Measurements from ENCODE around the gene PRMT7. TPM values are rescaled to one million over a fixed set of nuclear protein-coding genes. Genes with fewer than 3 reads are reported as not detected.

Gene PRMT7
- polyA plus RNA-seq, 1 donor, result 48.7 TPM

GRCh38 chr16:68404736-68405345, 94.0 kb downstream of the PRMT7 start:
- no peak for DNase-seq
- Histone ChIP-seq H3K27ac (ENCODE audit: low read length) (no peak overlapping the region), H3K4me3 (ENCODE audit: low read length) (no peak overlapping the region), H3K36me3 (ENCODE audit: control insufficient read depth, insufficient read depth, low read length) (no peaks in the 10 kb centered on the region), H3K27me3 (ENCODE audit: control insufficient read depth, insufficient read depth, low read length) (peaks cover 3% of the 10 kb centered on the region), H3K9me3 (ENCODE audit: control insufficient read depth, low read depth, low read length) (no peaks in the 10 kb centered on the region), H3K4me1 (ENCODE audit: control insufficient read depth, insufficient read depth, low read length) (no peaks in the 10 kb centered on the region)
- no CpG with 5 or more reads among the region's 8 CpGs for whole genome bisulfite sequencing (ENCODE audit: insufficient coverage, low lambda C conversion rate)

- H3K27ac ChIP-seq (ENCODE audit: low read length), result no peak overlapping the region
- no peak for DNase-seq
- no CpG with 5 or more reads among the region's 17 CpGs for WGBS (ENCODE audit: insufficient coverage, low lambda C conversion rate)
Observed at GRCh38 chr16:68406458-68407152, 95.8 kb downstream of the PRMT7 start.

More at GRCh38 chr16:68406458-68407152, 95.8 kb downstream of the PRMT7 start:
- peaks cover 3% of the 10 kb centered on the region for H3K27me3 ChIP-seq (ENCODE audit: control insufficient read depth, insufficient read depth, low read length)
- no peaks in the 10 kb centered on the region for H3K36me3 ChIP-seq (ENCODE audit: control insufficient read depth, insufficient read depth, low read length)
- H3K4me3 ChIP-seq (ENCODE audit: low read length), result no peak overlapping the region
- no peaks in the 10 kb centered on the region for H3K4me1 ChIP-seq (ENCODE audit: control insufficient read depth, insufficient read depth, low read length)
- no peaks in the 10 kb centered on the region for H3K9me3 ChIP-seq (ENCODE audit: control insufficient read depth, low read depth, low read length)

Other genes with a start within 250 kb of the PRMT7 start
- gene NFATC3, start 225.6 kb upstream of the PRMT7 start, polyA plus RNA-seq, result 22.0 TPM
- gene ESRP2, start 74.9 kb upstream of the PRMT7 start, polyA plus RNA-seq, result 40.0 TPM
- 18.7 TPM for gene PLA2G15, start 65.6 kb upstream of the PRMT7 start, polyA plus RNA-seq
- gene SLC7A6, start 46.5 kb upstream of the PRMT7 start, polyA plus RNA-seq, result 11.6 TPM
- gene SLC7A6OS, start 73 bp upstream of the PRMT7 start, polyA plus RNA-seq, result 19.9 TPM
- 49.4 TPM for gene SMPD3, start 137.5 kb downstream of the PRMT7 start, polyA plus RNA-seq
- gene ZFP90, start 228.3 kb downstream of the PRMT7 start, polyA plus RNA-seq, result 19.4 TPM

All from large intestine (tissue), 3 donors.